ENCODE data around the gene ACOXL. TPM values are rescaled to one million over a fixed set of nuclear protein-coding genes. Genes with fewer than 3 reads are reported as not detected.

Gene ACOXL
- total and polyA plus RNA-seq, 2 of the 8 experiments (the other 6 are each of a cell fraction or from before 2014, with no cell fraction given): 11.4 to 20.6 TPM

GRCh38 chr2:110755491-110756078 is 23.2 kb downstream of the ACOXL start (continued):
- TF ChIP-seq SRF (IDR thresholded peaks at IDR 0.05; ENCODE audit: low read depth, low read length) (no peak), SIX5 (IDR thresholded peaks at IDR 0.05; ENCODE audit: low read depth, low read length) (no peak), MAX (IDR thresholded peaks at IDR 0.05) (no peak), GTF2F1 (IDR thresholded peaks at IDR 0.05; ENCODE audit: borderline replicate concordance, low read depth, low read length) (no peak)
